ENCODE results near the gene FEM1C. TPM values are rescaled to one million over a fixed set of nuclear protein-coding genes. Genes with fewer than 3 reads are reported as not detected.
A peak's percentile ranks its signal among the peaks of the same experiment; 100 is the strongest.

The FEM1C gene
- total RNA-seq (2014; rRNA removed; shearing (Covaris generic)): 11.6 and 12.1 TPM in 2 replicates
- 7.0 and 8.7 TPM in 2 replicates for polyA plus RNA-seq (2015; cell fraction: cytosol; rRNA removed)
- polyA plus RNA-seq (2015; cell fraction: nucleus; rRNA removed): 17.1 and 18.5 TPM in 2 replicates

GRCh38 chr5:115544436-115545350 lies at the start of gene FEM1C:
FEM1C (minus strand) TSS chr5:115544775; CDS start chr5:115543493, 1,282 bp downstream.
- in situ Hi-C loops (cut with HindIII; ENCODE audit: low pct_unique_long_range_greater_than_20kb, low sequenced_read_pairs): no loop called here
- peak; percentile 95 for DNase-seq (ENCODE audit: low read depth, low spot score)

- DNase-seq (ENCODE audit: low read depth, low spot score): no peak
- in situ Hi-C loops (cut with HindIII; ENCODE audit: low pct_unique_long_range_greater_than_20kb, low sequenced_read_pairs): no loop called here
Observed at GRCh38 chr5:115589043-115589442, 44.5 kb upstream of the FEM1C start.

- no peak for DNase-seq (ENCODE audit: low read depth, low spot score)
- in situ Hi-C loops (cut with HindIII; ENCODE audit: low pct_unique_long_range_greater_than_20kb, low sequenced_read_pairs): no loop called here
Observed at GRCh38 chr5:115588640-115589039, 44.1 kb upstream of the FEM1C start.

GRCh38 chr5:115586525-115587146 lies 42.1 kb upstream of the FEM1C start:
- peak; percentile 48 for DNase-seq (ENCODE audit: low read depth, low spot score)
- in situ Hi-C loops (cut with HindIII; ENCODE audit: low pct_unique_long_range_greater_than_20kb, low sequenced_read_pairs): no loop called here

GRCh38 chr5:115585265-115585664 lies 40.7 kb upstream of the FEM1C start:
- no peak for DNase-seq (ENCODE audit: low read depth, low spot score)
- in situ Hi-C loops (cut with HindIII; ENCODE audit: low pct_unique_long_range_greater_than_20kb, low sequenced_read_pairs): no loop called here

GRCh38 chr5:115584501-115584900 lies 39.9 kb upstream of the FEM1C start:
- in situ Hi-C loops (cut with HindIII; ENCODE audit: low pct_unique_long_range_greater_than_20kb, low sequenced_read_pairs): no loop called here
- DNase-seq (ENCODE audit: low read depth, low spot score): no peak

- in situ Hi-C loops (cut with HindIII; ENCODE audit: low pct_unique_long_range_greater_than_20kb, low sequenced_read_pairs): no loop called here
Observed at GRCh38 chr5:115583474-115583873, 38.9 kb upstream of the FEM1C start.

GRCh38 chr5:115580941-115581340 lies 36.4 kb upstream of the FEM1C start:
- in situ Hi-C loops (cut with HindIII; ENCODE audit: low pct_unique_long_range_greater_than_20kb, low sequenced_read_pairs): no loop called here
- no peak for DNase-seq (ENCODE audit: low read depth, low spot score)

More at GRCh38 chr5:115583474-115583873, 38.9 kb upstream of the FEM1C start:
- no peak for DNase-seq (ENCODE audit: low read depth, low spot score)

GRCh38 chr5:115579747-115580173 lies 35.2 kb upstream of the FEM1C start:
- no peak for DNase-seq (ENCODE audit: low read depth, low spot score)
- in situ Hi-C loops (cut with HindIII; ENCODE audit: low pct_unique_long_range_greater_than_20kb, low sequenced_read_pairs): no loop called here

GRCh38 chr5:115579216-115579615 lies 34.6 kb upstream of the FEM1C start:
- DNase-seq (ENCODE audit: low read depth, low spot score): peak; percentile 82
- in situ Hi-C loops (cut with HindIII; ENCODE audit: low pct_unique_long_range_greater_than_20kb, low sequenced_read_pairs): no loop called here

- in situ Hi-C loops (cut with HindIII; ENCODE audit: low pct_unique_long_range_greater_than_20kb, low sequenced_read_pairs): no loop called here
Observed at GRCh38 chr5:115578657-115579056, 34.1 kb upstream of the FEM1C start.

GRCh38 chr5:115577741-115578140 lies 33.2 kb upstream of the FEM1C start:
- in situ Hi-C loops (cut with HindIII; ENCODE audit: low pct_unique_long_range_greater_than_20kb, low sequenced_read_pairs): no loop called here
- no peak for DNase-seq (ENCODE audit: low read depth, low spot score)

More at GRCh38 chr5:115578657-115579056, 34.1 kb upstream of the FEM1C start:
- DNase-seq (ENCODE audit: low read depth, low spot score): no peak

- in situ Hi-C loops (cut with HindIII; ENCODE audit: low pct_unique_long_range_greater_than_20kb, low sequenced_read_pairs): no loop called here
- no peak for DNase-seq (ENCODE audit: low read depth, low spot score)
Observed at GRCh38 chr5:115577329-115577728, 32.8 kb upstream of the FEM1C start.

- in situ Hi-C loops (cut with HindIII; ENCODE audit: low pct_unique_long_range_greater_than_20kb, low sequenced_read_pairs): no loop called here
- DNase-seq (ENCODE audit: low read depth, low spot score): no peak
Observed at GRCh38 chr5:115575167-115576070, 30.8 kb upstream of the FEM1C start.

- DNase-seq (ENCODE audit: low read depth, low spot score): no peak
- in situ Hi-C loops (cut with HindIII; ENCODE audit: low pct_unique_long_range_greater_than_20kb, low sequenced_read_pairs): no loop called here
Observed at GRCh38 chr5:115573133-115573532, 28.6 kb upstream of the FEM1C start.

- in situ Hi-C loops (cut with HindIII; ENCODE audit: low pct_unique_long_range_greater_than_20kb, low sequenced_read_pairs): no loop called here
- DNase-seq (ENCODE audit: low read depth, low spot score): peak; percentile 91
Observed at GRCh38 chr5:115571441-115571878, 26.9 kb upstream of the FEM1C start.

- in situ Hi-C loops (cut with HindIII; ENCODE audit: low pct_unique_long_range_greater_than_20kb, low sequenced_read_pairs): no loop called here
Observed at GRCh38 chr5:115568668-115569067, 24.1 kb upstream of the FEM1C start.

More at GRCh38 chr5:115568668-115569067, 24.1 kb upstream of the FEM1C start:
- no peak for DNase-seq (ENCODE audit: low read depth, low spot score)
